Measurements from ENCODE around the gene KCTD11. TPM values are rescaled to one million over a fixed set of nuclear protein-coding genes. Genes with fewer than 3 reads are reported as not detected.

The KCTD11 gene
- total RNA-seq = 10 to 100 TPM; 11.2 to 12.5 TPM

- Mint-ChIP-seq H3K36me3 (ENCODE audit: low read depth) (peaks cover 48% of the 10 kb centered on the region), H3K9me3 (no peaks in the 10 kb centered on the region), H3K4me3 (peak within 1 kb of the TSS; percentile 64), H3K27ac (peak within 1 kb of the TSS; percentile 84), H3K27me3 (no peaks in the 10 kb centered on the region), H3K4me1 (peaks cover 70% of the 10 kb centered on the region)
- CTCF ChIA-PET = interaction anchor here (0.9 to 5.0 kb wide), 8 partner anchors 11 to 84 kb away, joined by 3 to 45 read pairs (median 4); partner anchors contain the start of genes ACAP1, TMEM102 and TMEM256
- POLR2A ChIA-PET = interaction anchor here (0.5 to 0.6 kb wide), 2 partner anchors 16 to 334 kb away, joined by 3 to 7 read pairs; no protein-coding TSS in a partner anchor
- DNase-seq = peak; percentile 76
Observed at GRCh38 chr17:7351665-7352502, at the start of gene KCTD11. TSS of gene KCTD11 (plus strand) at chr17:7352162.

- Mint-ChIP-seq H3K4me1 (peaks cover 12% of the 10 kb centered on the region), H3K9me3 (no peaks in the 10 kb centered on the region), H3K27me3 (peaks cover 8% of the 10 kb centered on the region), H3K4me3 (no peak overlapping the region), H3K36me3 (ENCODE audit: low read depth) (peaks cover 10% of the 10 kb centered on the region), H3K27ac (no peak overlapping the region)
- ChIA-PET CTCF (interaction anchor here (0.6 to 2.8 kb wide), 3 partner anchors 8 to 18 kb away, joined by 8 to 14 read pairs (median 11); no protein-coding TSS in a partner anchor), POLR2A (interaction anchor here (0.6 kb wide), 1 partner anchor 15 kb away, joined by 3 read pairs; no protein-coding TSS in a partner anchor)
- no peak for DNase-seq
Observed at GRCh38 chr17:7304179-7304578, 47.8 kb upstream of the KCTD11 start.

GRCh38 chr17:7306911-7307685 is 44.9 kb upstream of the KCTD11 start, which contains the start of gene EIF5A:
TSS of gene EIF5A (plus strand) at chr17:7307628. CDS start at chr17:7309636, 2,008 bp downstream.
- H3K36me3 Mint-ChIP-seq (ENCODE audit: low read depth) = peaks cover 35% of the 10 kb centered on the region
- no peaks in the 10 kb centered on the region for H3K27me3 Mint-ChIP-seq
- CTCF ChIA-PET = no interaction called here
- H3K27ac Mint-ChIP-seq = peak within 1 kb of the TSS; percentile 99
- no peaks in the 10 kb centered on the region for H3K9me3 Mint-ChIP-seq
- peak within 1 kb of the TSS; percentile 96 for H3K4me3 Mint-ChIP-seq
- peaks cover 38% of the 10 kb centered on the region for H3K4me1 Mint-ChIP-seq
- DNase-seq = peak; percentile 100
- POLR2A ChIA-PET = no interaction called here

GRCh38 chr17:7307686-7308624 is 44.0 kb upstream of the KCTD11 start:
- POLR2A ChIA-PET = no interaction called here
- peaks cover 45% of the 10 kb centered on the region for H3K4me1 Mint-ChIP-seq
- H3K27ac Mint-ChIP-seq = peak overlapping the region; percentile 99
- peak overlapping the region; percentile 96 for H3K4me3 Mint-ChIP-seq
- CTCF ChIA-PET = interaction anchor here (1.0 to 1.8 kb wide), 4 partner anchors 11 to 87 kb away, joined by 3 to 6 read pairs (median 3); no protein-coding TSS in a partner anchor
- peaks cover 44% of the 10 kb centered on the region for H3K36me3 Mint-ChIP-seq (ENCODE audit: low read depth)
- H3K27me3 Mint-ChIP-seq = no peaks in the 10 kb centered on the region
- peak; percentile 56 for DNase-seq
- no peaks in the 10 kb centered on the region for H3K9me3 Mint-ChIP-seq

GRCh38 chr17:7308625-7309433 is 43.1 kb upstream of the KCTD11 start:
- POLR2A ChIA-PET = interaction anchor here (0.6 kb wide), 1 partner anchor 64 kb away, joined by 5 read pairs; no protein-coding TSS in a partner anchor
- no peaks in the 10 kb centered on the region for H3K9me3 Mint-ChIP-seq
- no peaks in the 10 kb centered on the region for H3K27me3 Mint-ChIP-seq
- H3K27ac Mint-ChIP-seq = peak overlapping the region; percentile 99
- DNase-seq = peak; percentile 89
- H3K4me1 Mint-ChIP-seq = peaks cover 53% of the 10 kb centered on the region
- H3K4me3 Mint-ChIP-seq = peak overlapping the region; percentile 96
- CTCF ChIA-PET = interaction anchor here (1.0 to 1.8 kb wide), 4 partner anchors 12 to 88 kb away, joined by 3 to 6 read pairs (median 3); no protein-coding TSS in a partner anchor
- peaks cover 52% of the 10 kb centered on the region for H3K36me3 Mint-ChIP-seq (ENCODE audit: low read depth)

- H3K4me1 Mint-ChIP-seq = peaks cover 61% of the 10 kb centered on the region
- peaks cover 58% of the 10 kb centered on the region for H3K36me3 Mint-ChIP-seq (ENCODE audit: low read depth)
- POLR2A ChIA-PET = interaction anchor here (0.5 to 0.6 kb wide), 2 partner anchors 64 to 139 kb away, joined by 3 to 5 read pairs; no protein-coding TSS in a partner anchor
- H3K27ac Mint-ChIP-seq = peak overlapping the region; percentile 99
- CTCF ChIA-PET = interaction anchor here (1.1 to 1.8 kb wide), 4 partner anchors 12 to 25 kb away, joined by 3 to 6 read pairs (median 4); no protein-coding TSS in a partner anchor
- H3K4me3 Mint-ChIP-seq = peak overlapping the region; percentile 96
- H3K27me3 Mint-ChIP-seq = no peaks in the 10 kb centered on the region
- DNase-seq = no peak
- H3K9me3 Mint-ChIP-seq = no peaks in the 10 kb centered on the region
Observed at GRCh38 chr17:7309628-7310027, 42.3 kb upstream of the KCTD11 start.

- POLR2A ChIA-PET = no interaction called here
Observed at GRCh38 chr17:7311110-7311705, 40.8 kb upstream of the KCTD11 start.

GRCh38 chr17:7312432-7313087 is 39.4 kb upstream of the KCTD11 start:
- H3K9me3 Mint-ChIP-seq = no peaks in the 10 kb centered on the region
- peaks cover 61% of the 10 kb centered on the region for H3K4me1 Mint-ChIP-seq
- peaks cover 63% of the 10 kb centered on the region for H3K36me3 Mint-ChIP-seq (ENCODE audit: low read depth)
- H3K27ac Mint-ChIP-seq = peak overlapping the region; percentile 78
- ChIA-PET CTCF (interaction anchor here (0.7 to 1.8 kb wide), 3 partner anchors 10 to 25 kb away, joined by 3 to 4 read pairs (median 4); no protein-coding TSS in a partner anchor), POLR2A (interaction anchor here (0.6 kb wide), 1 partner anchor 72 kb away, joined by 3 read pairs; no protein-coding TSS in a partner anchor)
- H3K27me3 Mint-ChIP-seq = no peaks in the 10 kb centered on the region
- no peak for DNase-seq
- no peak overlapping the region for H3K4me3 Mint-ChIP-seq

More at GRCh38 chr17:7311110-7311705, 40.8 kb upstream of the KCTD11 start:
- Mint-ChIP-seq H3K27me3 (no peaks in the 10 kb centered on the region), H3K27ac (no peak overlapping the region), H3K4me3 (peak overlapping the region; percentile 96), H3K4me1 (peaks cover 63% of the 10 kb centered on the region), H3K9me3 (no peaks in the 10 kb centered on the region), H3K36me3 (ENCODE audit: low read depth) (peaks cover 62% of the 10 kb centered on the region)
- CTCF ChIA-PET = interaction anchor here (0.7 to 1.8 kb wide), 5 partner anchors 10 to 249 kb away, joined by 3 to 6 read pairs (median 4); no protein-coding TSS in a partner anchor
- no peak for DNase-seq

- H3K4me3 Mint-ChIP-seq = peak overlapping the region; percentile 83
- H3K9me3 Mint-ChIP-seq = no peaks in the 10 kb centered on the region
- no peaks in the 10 kb centered on the region for H3K27me3 Mint-ChIP-seq
- no peak for DNase-seq
- ChIA-PET CTCF (interaction anchor here (0.5 to 1.8 kb wide), 5 partner anchors 9 to 345 kb away, joined by 3 to 4 read pairs (median 4); no protein-coding TSS in a partner anchor), POLR2A (interaction anchor here (0.5 kb wide), 1 partner anchor 370 kb away, joined by 3 read pairs; no protein-coding TSS in a partner anchor)
- H3K4me1 Mint-ChIP-seq = peaks cover 61% of the 10 kb centered on the region
- peaks cover 67% of the 10 kb centered on the region for H3K36me3 Mint-ChIP-seq (ENCODE audit: low read depth)
- peak overlapping the region; percentile 84 for H3K27ac Mint-ChIP-seq
Observed at GRCh38 chr17:7313088-7313889, 38.7 kb upstream of the KCTD11 start.

Data from activated CD4-positive, alpha-beta T cell treated with anti-CD3 and anti-CD28 coated beads, Interleukin-2, amount 10 ng/mL, durations not matched to agents 7 days and 5 days (primary cell).